AG09309 (cell line): ENCODE data around the gene CACNA1C.

Experiments
- DNase-seq: peaks from one replicate; pipeline ENCODE4 v3.0.0-alpha.2; 2010; ENCODE audit warnings: low read depth
- H3K4me3 ChIP-seq: 2 replicates; pipeline ENCODE4 v1.5.1; 2011; ENCODE audit warnings: mild to moderate bottlenecking, low read depth, low read length, moderate library complexity; ENCODE audit not compliant: control insufficient read depth
- TF ChIP-seq, protein P1 (sequence below): IDR thresholded peaks from 2 replicates; pipeline ENCODE4 v1.5.1; 2011; ENCODE audit warnings: mild to moderate bottlenecking, low read depth, low read length, inconsistent platforms; ENCODE audit not compliant: insufficient read depth, control insufficient read depth; ENCODE audit errors: missing control alignments

CACNA1C gene

DNA sequence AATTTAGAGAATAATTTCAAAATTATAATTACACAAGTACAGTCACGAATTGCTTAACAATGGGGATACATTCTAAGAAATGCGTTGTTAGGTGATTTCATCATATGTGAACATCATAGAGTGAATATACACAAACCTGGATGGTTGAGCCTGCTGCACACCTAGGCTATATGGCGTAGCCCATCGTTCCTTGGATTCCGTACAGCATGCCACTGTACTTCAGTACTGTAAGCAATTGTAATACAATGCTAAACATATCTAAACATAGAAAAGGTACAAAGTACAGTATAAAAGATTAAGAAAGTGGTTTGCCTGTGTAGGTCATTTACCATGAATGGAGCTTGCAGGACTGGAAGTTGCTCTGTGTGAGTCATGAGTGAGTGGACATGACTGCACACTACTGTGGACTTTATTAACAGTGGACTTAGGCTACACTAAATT, 286.2 kb downstream of the CACNA1C start:
- TF ChIP-seq, protein P1, sequence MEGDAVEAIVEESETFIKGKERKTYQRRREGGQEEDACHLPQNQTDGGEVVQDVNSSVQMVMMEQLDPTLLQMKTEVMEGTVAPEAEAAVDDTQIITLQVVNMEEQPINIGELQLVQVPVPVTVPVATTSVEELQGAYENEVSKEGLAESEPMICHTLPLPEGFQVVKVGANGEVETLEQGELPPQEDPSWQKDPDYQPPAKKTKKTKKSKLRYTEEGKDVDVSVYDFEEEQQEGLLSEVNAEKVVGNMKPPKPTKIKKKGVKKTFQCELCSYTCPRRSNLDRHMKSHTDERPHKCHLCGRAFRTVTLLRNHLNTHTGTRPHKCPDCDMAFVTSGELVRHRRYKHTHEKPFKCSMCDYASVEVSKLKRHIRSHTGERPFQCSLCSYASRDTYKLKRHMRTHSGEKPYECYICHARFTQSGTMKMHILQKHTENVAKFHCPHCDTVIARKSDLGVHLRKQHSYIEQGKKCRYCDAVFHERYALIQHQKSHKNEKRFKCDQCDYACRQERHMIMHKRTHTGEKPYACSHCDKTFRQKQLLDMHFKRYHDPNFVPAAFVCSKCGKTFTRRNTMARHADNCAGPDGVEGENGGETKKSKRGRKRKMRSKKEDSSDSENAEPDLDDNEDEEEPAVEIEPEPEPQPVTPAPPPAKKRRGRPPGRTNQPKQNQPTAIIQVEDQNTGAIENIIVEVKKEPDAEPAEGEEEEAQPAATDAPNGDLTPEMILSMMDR = no peak
- DNase-seq = no peak
- H3K4me3 ChIP-seq = no peak overlapping the region

DNA sequence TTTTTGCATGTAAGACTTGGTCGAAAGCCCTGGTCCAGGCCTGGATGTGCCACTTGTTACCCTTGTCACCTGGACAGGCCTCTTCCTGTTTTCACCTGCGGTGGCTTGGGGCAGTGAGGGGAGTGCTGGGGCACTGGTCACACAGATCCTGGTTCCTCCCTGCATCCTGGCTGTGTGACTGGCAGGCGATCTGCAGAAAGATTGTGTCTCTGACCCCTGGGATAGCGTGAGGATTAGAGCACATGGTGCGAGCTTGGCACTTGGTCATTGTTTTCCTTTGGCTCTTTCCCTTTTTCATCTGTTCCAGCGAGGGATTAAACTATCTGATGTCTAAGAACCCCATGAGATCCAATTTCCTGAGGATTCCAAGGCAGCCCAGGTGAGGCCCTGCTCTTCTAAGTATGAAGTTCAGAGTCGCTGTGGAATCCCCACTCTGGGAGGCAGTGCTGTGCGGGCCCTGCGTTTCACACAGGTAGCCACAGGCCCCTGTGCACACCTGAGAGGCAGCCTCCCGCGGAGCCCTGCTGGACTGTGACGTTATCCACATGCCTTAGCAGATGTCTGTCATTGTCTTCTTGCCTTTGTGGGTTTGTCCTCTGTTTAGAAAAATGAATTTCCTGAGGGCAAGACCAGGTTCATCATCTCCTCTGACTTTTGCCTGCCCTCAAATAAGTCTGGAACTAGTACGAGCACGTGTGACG, 288.4 kb downstream of the CACNA1C start:
- TF ChIP-seq, protein P1 = no peak
- no peak overlapping the region for H3K4me3 ChIP-seq
- no peak for DNase-seq

DNA sequence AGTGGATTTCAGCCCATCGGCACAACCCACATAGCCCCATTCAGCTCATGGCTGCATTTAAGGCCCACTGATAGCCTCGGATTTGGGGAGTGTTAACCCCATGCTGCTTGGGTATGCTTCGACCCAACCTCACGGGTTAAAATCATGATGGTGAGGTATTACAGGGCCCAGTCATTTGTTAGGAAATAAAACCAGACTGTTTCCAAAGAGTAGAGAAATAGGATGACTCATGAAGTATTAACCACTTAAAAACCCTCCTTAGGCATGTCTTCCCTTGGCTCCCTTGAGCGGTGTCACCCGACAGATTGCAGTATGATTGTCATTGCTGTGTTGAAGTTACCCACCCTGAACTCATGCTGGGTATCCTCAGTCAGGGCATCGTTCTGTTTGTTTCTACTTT, 289.1 kb downstream of the CACNA1C start:
- H3K4me3 ChIP-seq = no peak overlapping the region
- DNase-seq = peak; percentile 75
- TF ChIP-seq, protein P1 = no peak

DNA sequence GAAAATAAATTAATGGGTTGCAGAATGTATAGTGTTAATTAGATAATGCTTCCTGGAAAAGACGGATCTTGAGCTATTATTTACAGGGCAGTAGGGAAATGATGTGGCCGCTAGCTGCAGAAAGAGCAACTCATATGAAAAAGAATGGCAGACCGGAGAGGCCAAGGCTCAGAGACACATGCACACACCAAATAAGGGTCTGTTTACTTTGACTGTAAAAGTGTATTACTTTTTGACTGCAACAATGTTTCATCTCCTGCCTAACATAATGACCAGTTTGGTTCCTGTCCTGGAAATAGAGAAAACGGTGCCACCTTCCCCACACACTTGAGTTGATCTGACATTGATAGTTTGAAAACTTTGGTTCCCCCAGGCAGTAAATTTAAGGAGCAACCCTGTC, 290.9 kb downstream of the CACNA1C start:
- TF ChIP-seq, protein P1 = no peak
- DNase-seq = no peak

DNA sequence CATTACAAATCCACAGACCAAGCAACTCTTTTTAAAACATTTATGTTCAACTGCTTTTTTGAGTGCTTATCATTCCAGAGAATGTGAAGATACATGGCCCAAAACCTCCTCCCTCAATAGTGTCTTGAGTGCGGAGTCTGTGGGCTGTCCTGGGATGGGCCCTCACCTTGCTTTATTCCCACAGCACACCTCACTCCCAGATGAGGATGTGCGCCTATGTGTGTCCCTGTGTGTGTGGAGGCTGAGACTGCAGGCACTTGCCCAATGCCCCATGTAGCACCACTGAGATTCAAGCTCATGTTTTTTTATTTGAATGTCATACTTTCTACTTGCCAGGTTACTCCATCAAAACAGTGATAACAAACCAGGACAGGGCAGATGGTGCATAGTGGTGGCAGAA, 291.7 kb downstream of the CACNA1C start:
- DNase-seq = no peak
- no peak overlapping the region for H3K4me3 ChIP-seq
- TF ChIP-seq, protein P1 = no peak

More for the DNA sequence above, 290.9 kb downstream of the CACNA1C start:
- H3K4me3 ChIP-seq = no peak overlapping the region

DNA sequence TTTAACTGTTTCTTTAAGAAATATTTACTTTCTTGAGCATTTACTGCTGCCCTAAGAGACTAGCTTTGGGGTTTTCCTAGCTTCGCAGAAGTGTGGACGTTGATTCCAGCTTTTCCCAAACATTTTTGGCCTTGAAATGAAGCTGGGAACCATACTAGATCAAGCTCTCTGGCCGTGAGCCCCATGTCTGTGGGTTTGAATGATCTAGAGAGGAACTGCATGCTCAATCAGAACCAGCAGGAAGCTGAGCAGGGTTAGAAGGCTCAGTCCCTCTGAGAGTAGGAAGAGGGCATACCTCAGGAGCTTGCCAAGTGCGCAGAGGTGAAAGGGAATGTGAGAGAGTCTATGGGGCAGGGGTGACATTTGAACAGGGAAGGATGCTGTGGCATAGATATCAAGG, 292.1 kb downstream of the CACNA1C start:
- DNase-seq = no peak
- TF ChIP-seq, protein P1 = no peak
- no peak overlapping the region for H3K4me3 ChIP-seq
